ENCODE measurements around the gene ANGPTL7. TPM values are rescaled to one million over a fixed set of nuclear protein-coding genes. Genes with fewer than 3 reads are reported as not detected.

Gene ANGPTL7
- polyA plus RNA-seq, 2 of the 4 experiments (the other 2 are of a cell fraction) = not detected

GRCh38 chr1:11193376-11193775 lies 4.2 kb downstream of the ANGPTL7 start:
- Histone ChIP-seq H3K4me1 (no peaks in the 10 kb centered on the region), H3K9me3 (no peaks in the 10 kb centered on the region), H3K4me3 (no peak overlapping the region), H3K4me2 (no peak overlapping the region), H3K27ac (no peak overlapping the region)
- no peak for TF ChIP-seq EP300 (IDR thresholded peaks at IDR 0.05)
- TF ChIP-seq RFX5 (IDR thresholded peaks at IDR 0.05) = no peak
- TF ChIP-seq HDAC2 (IDR thresholded peaks at IDR 0.05) = no peak
- TF ChIP-seq TFCP2L1 (CRISPR knock-in tag; IDR thresholded peaks at IDR 0.05) = no peak
- TF ChIP-seq KDM1A (IDR thresholded peaks at IDR 0.05; ENCODE audit: low read depth) = no peak
- no peak for TF ChIP-seq POLR2A (IDR thresholded peaks at IDR 0.05; ENCODE audit: low read length)
- no peak for ATAC-seq
- POLR2A ChIA-PET = no interaction called here
- CTCF ChIA-PET = no interaction called here
- no peak for DNase-seq (ENCODE audit: low read depth in 1 of 2, low spot score in 1 of 2)
- FAIRE-seq = no peak
- WGBS (ENCODE audit: missing lambda C conversion rate) = 92% methylated on average over 8 of the region's 11 CpGs

- WGBS (ENCODE audit: missing lambda C conversion rate) = 92% methylated on average over 13 of the region's 14 CpGs
- Histone ChIP-seq H3K4me1 (no peaks in the 10 kb centered on the region), H3K9me3 (no peaks in the 10 kb centered on the region), H3K4me2 (no peak overlapping the region), H3K27ac (no peak overlapping the region), H3K4me3 (no peak overlapping the region)
- no peak for FAIRE-seq
- DNase-seq (ENCODE audit: low read depth in 1 of 2, low spot score in 1 of 2) = no peak
- ChIA-PET POLR2A (no interaction called here), CTCF (no interaction called here)
- no peak for TF ChIP-seq EP300 (IDR thresholded peaks at IDR 0.05)
- no peak for TF ChIP-seq MYC (IDR thresholded peaks at IDR 0.05; ENCODE audit: borderline replicate concordance, low read length)
- TF ChIP-seq EHF (CRISPR knock-in tag; IDR thresholded peaks at IDR 0.05) = no peak
- no peak for TF ChIP-seq POLR2AphosphoS2 (conservative IDR thresholded peaks at IDR 0.05; ENCODE audit: low read length)
- peak; percentile 64; the same call in 1 of the 2 replicates for TF ChIP-seq REST (IDR thresholded peaks at IDR 0.05)
- no peak for TF ChIP-seq MAZ (IDR thresholded peaks at IDR 0.05; ENCODE audit: borderline replicate concordance, low read depth, low read length)
- TF ChIP-seq HOXB5 (CRISPR knock-in tag; IDR thresholded peaks at IDR 0.05) = no peak
- ATAC-seq = no peak
These were observed 5.4 kb downstream of the ANGPTL7 start for GRCh38 chr1:11194407-11195176.

- POLR2A ChIA-PET = no interaction called here
- H3K4me2 ChIP-seq = no peak overlapping the region
- no peak for ATAC-seq
- no peak for FAIRE-seq
- H3K9me3 ChIP-seq = no peaks in the 10 kb centered on the region
- CTCF ChIA-PET = interaction anchor here (0.6 to 1.1 kb wide), 2 partner anchors 159 to 255 kb away, joined by 4 read pairs; no protein-coding TSS in a partner anchor
- H3K4me1 ChIP-seq = no peaks in the 10 kb centered on the region
- no peak overlapping the region for H3K27ac ChIP-seq
- TF ChIP-seq CBX8 (IDR thresholded peaks at IDR 0.05) = no peak
- no peak for TF ChIP-seq SREBF2 (IDR thresholded peaks at IDR 0.05)
- TF ChIP-seq ZNF302 (CRISPR knock-in tag; IDR thresholded peaks at IDR 0.05) = no peak
- WGBS (ENCODE audit: missing lambda C conversion rate) = 81% methylated on average over 2 of the region's 2 CpGs
- H3K4me3 ChIP-seq = no peak overlapping the region
- no peak for DNase-seq (ENCODE audit: low read depth in 1 of 2, low spot score in 1 of 2)
These were observed 7.8 kb downstream of the ANGPTL7 start for GRCh38 chr1:11196945-11197344.

- DNase-seq (ENCODE audit: low read depth in 1 of 2, low spot score in 1 of 2) = no peak
- ChIA-PET CTCF (interaction anchor here (0.6 to 1.5 kb wide), 3 partner anchors 159 to 255 kb away, joined by 4 read pairs; no protein-coding TSS in a partner anchor), POLR2A (no interaction called here)
These were observed 8.2 kb downstream of the ANGPTL7 start for GRCh38 chr1:11197359-11197758.

More at GRCh38 chr1:11197359-11197758, 8.2 kb downstream of the ANGPTL7 start:
- no peak for FAIRE-seq
- no peak overlapping the region for H3K4me2 ChIP-seq
- no peak overlapping the region for H3K27ac ChIP-seq
- H3K9me3 ChIP-seq = no peaks in the 10 kb centered on the region
- WGBS (ENCODE audit: missing lambda C conversion rate) = 91% methylated on average over 4 of the region's 4 CpGs
- H3K4me3 ChIP-seq = no peak overlapping the region
- no peak for ATAC-seq
- TF ChIP-seq HEYL (CRISPR knock-in tag; IDR thresholded peaks at IDR 0.05) (no peak), EHMT2 (IDR thresholded peaks at IDR 0.05; ENCODE audit: low read depth) (no peak), CHD2 (IDR thresholded peaks at IDR 0.05; ENCODE audit: low read length, partially characterized antibody) (no peak), HOXB13 (CRISPR knock-in tag; IDR thresholded peaks at IDR 0.05; ENCODE audit: low read depth) (no peak)
- H3K4me1 ChIP-seq = no peaks in the 10 kb centered on the region

All from A549 (cell line).